GM23248 (cell line): Measurements from ENCODE around the gene APP. TPM values are rescaled to one million over a fixed set of nuclear protein-coding genes. Genes with fewer than 3 reads are reported as not detected.

Experiments
- DNase-seq: peaks from one replicate; pipeline ENCODE4 v3.0.0-alpha.2; 2015
- H2AFZ ChIP-seq: fragments of 200-600 bp; sonication (generic); 2 replicates; pipeline ENCODE4 v1.6.1; 2016; ENCODE audit warnings: antibody characterized with exemption
- H3F3A ChIP-seq: fragments of 200-600 bp; sonication (generic); 2 replicates; pipeline ENCODE4 v1.6.1; 2016; ENCODE audit warnings: mild to moderate bottlenecking, antibody characterized with exemption, mixed run types; ENCODE audit not compliant: insufficient read depth
- H3K27ac ChIP-seq: fragments of 200-600 bp; sonication (generic); 2 replicates; pipeline ENCODE4 v1.5.1; 2016; ENCODE audit warnings: mild to moderate bottlenecking
- H3K27me3 ChIP-seq: fragments of 200-600 bp; sonication (generic); replicated peaks from 2 replicates; pipeline ENCODE4 v1.6.1; 2016; ENCODE audit warnings: mild to moderate bottlenecking; ENCODE audit not compliant: insufficient read depth
- H3K36me3 ChIP-seq: fragments of 200-600 bp; sonication (generic); 2 replicates; pipeline ENCODE4 v1.6.1; 2016; ENCODE audit warnings: low read depth, mild to moderate bottlenecking
- H3K4me1 ChIP-seq: fragments of 200-600 bp; sonication (generic); 2 replicates; pipeline ENCODE4 v1.6.1; 2016; ENCODE audit warnings: mild to moderate bottlenecking; ENCODE audit not compliant: insufficient read depth
- H3K4me2 ChIP-seq: fragments of 200-600 bp; sonication (generic); one replicate; pipeline ENCODE4 v1.6.1; 2016; ENCODE audit warnings: mild to moderate bottlenecking; ENCODE audit not compliant: unreplicated experiment
- H3K4me3 ChIP-seq: fragments of 200-600 bp; sonication (generic); 2 replicates; pipeline ENCODE4 v1.5.1; 2016; ENCODE audit warnings: mild to moderate bottlenecking
- H3K79me2 ChIP-seq: fragments of 200-600 bp; sonication (generic); 2 replicates; pipeline ENCODE4 v1.6.1; 2016; ENCODE audit warnings: mild to moderate bottlenecking; ENCODE audit not compliant: insufficient read depth
- H3K9ac ChIP-seq: fragments of 200-600 bp; sonication (generic); 2 replicates; pipeline ENCODE4 v1.6.1; 2016; ENCODE audit warnings: mild to moderate bottlenecking
- H3K9me2 ChIP-seq: fragments of 200-600 bp; sonication (generic); 2 replicates; pipeline ENCODE4 v1.6.1; 2016; ENCODE audit warnings: mixed run types, mild to moderate bottlenecking, moderate library complexity; ENCODE audit not compliant: insufficient read depth
- H3K9me3 ChIP-seq: fragments of 200-600 bp; sonication (generic); one replicate; pipeline ENCODE4 v1.6.1; 2017; ENCODE audit warnings: low read depth
- H4K20me1 ChIP-seq: fragments of 200-600 bp; sonication (generic); 2 replicates; pipeline ENCODE4 v1.6.0; 2016; ENCODE audit not compliant: insufficient read depth
- EZH2 ChIP-seq: fragments of 200-600 bp; sonication (generic); IDR thresholded peaks from 2 replicates; pipeline ENCODE4 v1.6.1; 2018; ENCODE audit warnings: antibody characterized with exemption, mild to moderate bottlenecking; ENCODE audit not compliant: insufficient read depth, poor library complexity, severe bottlenecking
- EZH2phosphoT487 ChIP-seq: fragments of 200-600 bp; sonication (generic); IDR thresholded peaks from 2 replicates; pipeline ENCODE4 v1.6.1; 2018; ENCODE audit warnings: antibody characterized with exemption, moderate library complexity, mild to moderate bottlenecking, low read depth; ENCODE audit not compliant: insufficient read depth
- WGBS, 2 experiments: methylation state at CpG; one replicate each; pipeline ENCODE4 v1.1.6; 2015 to 2017; ENCODE audit warnings: low lambda C conversion rate in 2 of 2, low coverage in 1 of 2; ENCODE audit errors: missing lambda C conversion rate in 2 of 2; 5-methylcytosine and 5-hydroxymethylcytosine counted together
- in situ Hi-C: fragments of 300-500 bp; cut with MboI; formaldehyde crosslinking; loops from 2 replicates; pipeline ENCODE4 v1.15.0; 2020
- polyA plus RNA-seq: library from polyadenylated mRNA; unstranded; fragments of >200 nt; fragmentation: Nextera tagmentation; extraction: Ambion mirVana; gene quantifications from 2 replicates; pipeline ENCODE4 v1.2.1, GENCODE V29; 2016
- total RNA-seq: library from RNA; depleted of rRNA; stranded (reverse); fragments of >200 nt; shearing (Covaris generic); gene quantifications from 2 replicates; pipeline ENCODE4 v1.2.3, GENCODE V29; 2014

Gene APP
- total and polyA plus RNA-seq, 2 experiments from 2014 or later, result 35.0 to 292 TPM

DNA sequence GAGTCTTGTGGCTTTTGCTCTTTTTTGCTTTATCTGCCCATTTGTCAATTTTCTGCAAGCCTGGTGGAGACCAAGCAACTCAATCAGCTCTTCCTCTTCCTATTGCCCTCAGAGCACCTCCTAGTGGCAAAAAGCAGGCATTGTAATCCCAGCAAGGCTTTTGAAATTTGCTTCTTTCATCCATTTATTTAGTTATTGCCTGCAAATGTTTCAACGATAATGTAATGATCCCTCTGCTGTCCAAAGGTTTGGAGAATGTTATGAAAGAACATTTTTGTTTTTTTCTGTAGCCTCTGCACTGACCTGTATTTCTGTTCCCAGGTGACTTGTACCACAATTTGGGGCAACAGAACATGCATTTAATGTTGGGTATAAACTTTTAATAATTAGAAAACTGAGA is 308.0 kb downstream of the APP start:
- H3K79me2 ChIP-seq, result no peaks in the 10 kb centered on the region
- WGBS, 2 experiments, result 53 to 71% methylated on average over 1 of the region's 1 CpG

DNA sequence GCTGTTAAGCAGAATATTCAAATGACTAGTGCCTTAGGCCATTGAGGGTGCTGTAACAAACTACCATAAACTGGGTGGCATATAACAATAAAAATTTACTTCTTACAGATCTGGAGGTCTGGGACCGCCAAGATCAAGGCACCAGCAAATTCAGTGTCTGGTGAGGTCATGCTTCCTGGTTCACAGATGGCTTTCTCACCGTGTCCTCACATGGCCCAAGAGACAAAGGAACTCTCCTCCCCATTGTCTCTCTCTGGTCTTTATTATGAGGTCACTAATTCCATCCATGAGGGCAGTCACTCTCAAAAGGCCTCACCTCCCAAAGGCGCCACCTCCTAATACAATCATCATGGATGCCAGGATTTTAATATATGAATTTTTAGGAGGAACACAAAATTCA is 308.5 kb downstream of the APP start:
- Histone ChIP-seq H3K4me2 (no peak overlapping the region), H3K27me3 (0 out of 2 replicates have a peak, but pooled peaks cover 3% of the 10 kb centered on the region), H3K36me3 (no peaks in the 10 kb centered on the region), H3K4me1 (no peaks in the 10 kb centered on the region), H3K27ac (no peak overlapping the region), H2AFZ (no peak overlapping the region), H4K20me1 (no peaks in the 10 kb centered on the region), H3K4me3 (no peak overlapping the region), H3F3A (no peaks in the 10 kb centered on the region), H3K79me2 (no peaks in the 10 kb centered on the region), H3K9me3 (no peaks in the 10 kb centered on the region), H3K9ac (no peak overlapping the region), H3K9me2 (no peaks in the 10 kb centered on the region)
- in situ Hi-C loops, result no loop called here
- 41 to 46% methylated on average over 3 of the region's 3 CpGs for WGBS, 2 experiments
- no peak for TF ChIP-seq EZH2phosphoT487
- no peak for TF ChIP-seq EZH2
- no peak for DNase-seq

More for the DNA sequence above, 308.0 kb downstream of the APP start:
- in situ Hi-C loops, result no loop called here
- peak; percentile 46 for DNase-seq
- no peaks in the 10 kb centered on the region for H3F3A ChIP-seq
- H3K4me2 ChIP-seq, result no peak overlapping the region
- no peak overlapping the region for H3K4me3 ChIP-seq
- no peaks in the 10 kb centered on the region for H3K4me1 ChIP-seq
- no peak overlapping the region for H2AFZ ChIP-seq
- H3K9me2 ChIP-seq, result no peaks in the 10 kb centered on the region
- H3K27ac ChIP-seq, result no peak overlapping the region
- no peak for TF ChIP-seq EZH2
- no peak for TF ChIP-seq EZH2phosphoT487
- H3K9me3 ChIP-seq, result no peaks in the 10 kb centered on the region
- H3K9ac ChIP-seq, result no peak overlapping the region
- 0 out of 2 replicates have a peak, but pooled peaks cover 3% of the 10 kb centered on the region for H3K27me3 ChIP-seq
- H4K20me1 ChIP-seq, result no peaks in the 10 kb centered on the region
- H3K36me3 ChIP-seq, result no peaks in the 10 kb centered on the region

DNA sequence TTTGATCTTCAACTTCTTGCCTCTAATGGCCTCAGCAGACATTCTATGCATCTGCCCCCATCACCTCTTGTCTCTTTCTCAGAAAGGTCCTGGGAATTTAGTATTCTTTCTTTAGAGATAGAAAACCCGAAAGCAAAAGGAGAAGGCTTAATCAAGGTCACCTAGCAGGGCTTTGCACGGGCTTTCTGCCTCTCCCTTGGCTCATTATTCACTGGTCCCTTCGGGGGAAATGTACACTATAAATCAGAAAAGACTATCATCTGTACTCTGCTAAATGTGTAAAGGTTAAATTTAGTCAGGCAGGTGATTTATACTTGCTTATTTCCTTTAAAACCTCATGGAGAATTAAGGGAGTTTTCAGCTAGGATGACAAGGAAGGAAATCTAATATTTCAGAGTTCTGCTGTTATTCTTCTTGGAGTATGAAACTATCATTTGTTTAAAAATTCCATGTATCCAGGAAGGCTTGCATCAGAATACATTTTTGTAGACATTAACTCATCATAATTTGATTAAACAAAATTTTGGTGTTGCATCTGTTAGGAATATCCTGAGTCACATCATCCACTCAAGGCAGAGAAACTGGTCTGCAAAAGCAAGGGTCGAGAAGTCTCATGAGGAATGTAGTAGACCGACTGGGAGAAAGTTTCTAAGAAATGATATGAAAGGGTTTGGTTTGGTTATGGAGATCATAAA is 311.2 kb downstream of the APP start:
- no peaks in the 10 kb centered on the region for H4K20me1 ChIP-seq
- no peak overlapping the region for H3K4me3 ChIP-seq
- H3F3A ChIP-seq, result no peaks in the 10 kb centered on the region
- H3K79me2 ChIP-seq, result no peaks in the 10 kb centered on the region
- no peaks in the 10 kb centered on the region for H3K36me3 ChIP-seq
- no peak overlapping the region for H3K4me2 ChIP-seq
- no peak overlapping the region for H3K9ac ChIP-seq
- H3K27ac ChIP-seq, result no peak overlapping the region
- no peak overlapping the region for H2AFZ ChIP-seq
- H3K9me2 ChIP-seq, result no peaks in the 10 kb centered on the region
- H3K9me3 ChIP-seq, result no peaks in the 10 kb centered on the region
- 54 to 57% methylated on average over 5 of the region's 5 CpGs for WGBS, 2 experiments
- TF ChIP-seq EZH2, result no peak
- TF ChIP-seq EZH2phosphoT487, result no peak
- H3K27me3 ChIP-seq, result 0 out of 2 replicates have a peak, but pooled peaks cover 3% of the 10 kb centered on the region
- no peaks in the 10 kb centered on the region for H3K4me1 ChIP-seq
- in situ Hi-C loops, result no loop called here
- no peak for DNase-seq

DNA sequence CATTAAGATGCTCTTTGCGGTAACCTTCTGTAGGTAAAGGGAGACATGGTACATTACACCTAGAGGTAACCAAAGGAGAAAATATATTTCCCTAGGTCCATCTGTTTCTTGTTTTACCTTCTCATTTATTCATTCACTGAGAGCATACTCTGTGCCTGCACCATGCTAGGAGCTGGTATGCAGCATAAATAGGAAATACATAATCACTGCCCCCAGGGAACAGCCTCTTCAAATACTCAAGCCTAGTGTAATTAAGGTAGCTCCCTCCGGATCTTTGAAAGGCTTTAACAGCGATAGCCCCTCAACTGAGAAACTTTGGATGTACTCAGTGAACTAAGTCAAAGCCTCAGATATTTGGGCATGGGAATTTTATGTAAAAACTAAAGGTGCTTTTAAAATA is 312.2 kb downstream of the APP start:
- DNase-seq, result no peak
- Histone ChIP-seq H3K79me2 (no peaks in the 10 kb centered on the region), H4K20me1 (no peaks in the 10 kb centered on the region), H3K27me3 (0 out of 2 replicates have a peak, but pooled peaks cover 9% of the 10 kb centered on the region), H3F3A (no peaks in the 10 kb centered on the region), H3K9me3 (no peaks in the 10 kb centered on the region), H3K9ac (no peak overlapping the region), H3K9me2 (no peaks in the 10 kb centered on the region), H3K4me3 (no peak overlapping the region), H3K4me1 (no peaks in the 10 kb centered on the region), H2AFZ (no peak overlapping the region), H3K4me2 (no peak overlapping the region), H3K36me3 (no peaks in the 10 kb centered on the region), H3K27ac (no peak overlapping the region)
- in situ Hi-C loops, result no loop called here
- TF ChIP-seq EZH2, result no peak
- TF ChIP-seq EZH2phosphoT487, result no peak
- WGBS, 2 experiments, result 92% methylated on average over 3 of the region's 3 CpGs
